HG03565 (cell line): ENCODE measurements around the gene C2orf76.
"Not testable (repeated sequence)": the region's sequence is repeated elsewhere in the genome, so short reads cannot be mapped to it uniquely, and the experiment has no call there.

Source experiments
- ATAC-seq: cut with Tn5 transposase; IDR thresholded peaks from one replicate; pipeline ENCODE4 v1.9.1; 2021; ENCODE audit warnings: mild to moderate bottlenecking, moderate library complexity; ENCODE audit not compliant: unreplicated experiment

The C2orf76 gene

DNA sequence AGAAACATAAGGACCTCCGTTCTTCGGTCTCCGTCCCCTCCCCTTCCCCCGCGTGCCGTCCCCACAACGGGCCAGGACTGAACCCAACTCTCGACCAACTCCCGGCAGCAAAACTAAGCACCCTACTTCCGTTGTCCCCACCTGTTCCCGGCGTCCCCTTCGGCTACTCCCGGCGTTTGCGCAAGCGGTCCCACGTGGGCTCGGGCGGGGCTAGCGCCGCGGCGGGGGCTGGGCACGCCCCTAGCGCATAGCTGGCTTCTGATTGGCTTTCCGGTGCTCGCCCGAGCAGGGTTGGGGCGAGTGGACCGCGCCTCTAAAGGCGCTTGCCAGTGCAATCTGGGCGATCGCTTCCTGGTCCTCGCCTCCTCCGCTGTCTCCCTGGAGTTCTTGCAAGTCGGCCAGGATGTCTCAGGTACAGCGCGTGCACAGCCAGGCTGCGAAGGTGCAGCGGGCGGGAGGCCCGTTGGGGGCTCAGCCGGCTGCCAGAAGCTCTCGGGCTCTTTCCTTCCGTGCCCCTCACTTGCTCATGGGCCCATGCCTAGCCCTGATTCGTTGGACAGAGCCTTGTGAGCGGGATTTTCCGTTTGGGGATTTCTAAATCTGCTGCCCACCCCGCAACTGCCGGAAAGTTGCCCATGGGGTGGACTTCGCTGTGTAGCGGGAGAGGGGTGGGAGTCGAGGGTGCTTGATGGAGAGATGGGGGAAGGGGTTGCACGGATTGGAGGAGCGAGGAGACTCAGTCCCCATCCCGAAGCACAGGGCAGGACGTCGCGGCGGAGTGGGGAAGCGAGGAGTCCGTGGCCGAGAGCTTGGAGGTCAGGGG, at the start of gene C2orf76, which contains the start of gene DBI:
TSS of gene C2orf76 (minus strand) at position 186 of the 823 bp plus-strand sequence. CDS start 26,875 bp downstream, outside the sequence.
TSS of gene DBI (plus strand) at position 329 of the 823 bp plus-strand sequence. CDS start at position 404, 75 bp downstream.
- ATAC-seq: peak; percentile 92

GRCh38 chr2:119415630-119416029, 49.0 kb upstream of the C2orf76 start:
- no peak for ATAC-seq

GRCh38 chr2:119414894-119415293, 48.3 kb upstream of the C2orf76 start:
- ATAC-seq: no peak

DNA sequence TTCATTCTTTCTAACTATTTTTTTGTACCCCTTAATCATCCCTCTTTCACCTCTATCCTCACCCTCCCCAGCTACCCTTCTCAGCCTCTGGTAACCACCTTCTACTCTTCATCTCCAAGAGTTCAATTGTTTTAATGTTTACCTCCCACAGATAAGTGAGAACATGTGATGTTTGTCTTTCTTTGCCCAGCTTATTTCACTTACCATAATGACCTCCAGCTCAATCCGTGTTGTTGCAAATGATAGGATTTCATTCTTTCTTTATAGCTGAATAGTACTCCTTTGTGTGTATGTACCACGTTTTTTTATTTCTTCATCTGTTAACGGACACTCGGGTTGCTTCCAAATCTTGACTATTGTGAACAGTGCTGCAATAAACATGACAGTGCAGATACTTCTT, 42.9 kb upstream of the C2orf76 start:
- ATAC-seq: no peak

GRCh38 chr2:119408221-119408619, 41.6 kb upstream of the C2orf76 start:
- no peak for ATAC-seq

GRCh38 chr2:119407430-119408220, 41.0 kb upstream of the C2orf76 start:
- no peak for ATAC-seq

DNA sequence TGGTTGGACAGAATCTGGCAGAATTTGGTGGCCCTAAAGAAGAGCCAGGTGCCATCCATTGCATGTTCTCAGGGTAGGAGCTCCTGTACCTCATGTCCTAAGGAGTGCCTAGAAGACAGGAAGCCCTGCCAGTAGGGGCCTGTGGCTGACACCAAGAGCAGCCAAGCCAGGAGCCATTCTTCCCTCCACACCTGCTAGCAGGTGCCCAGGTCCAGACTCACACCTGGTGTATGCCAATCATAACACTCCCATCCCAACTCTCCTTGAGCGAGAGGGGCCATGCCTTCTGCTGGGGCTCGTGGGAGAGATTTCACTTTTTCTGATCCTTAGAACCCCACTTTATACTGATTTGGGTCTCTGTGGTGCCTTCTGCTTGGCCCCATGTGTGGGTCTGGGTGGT, 38.5 kb upstream of the C2orf76 start:
- ATAC-seq: no peak

DNA sequence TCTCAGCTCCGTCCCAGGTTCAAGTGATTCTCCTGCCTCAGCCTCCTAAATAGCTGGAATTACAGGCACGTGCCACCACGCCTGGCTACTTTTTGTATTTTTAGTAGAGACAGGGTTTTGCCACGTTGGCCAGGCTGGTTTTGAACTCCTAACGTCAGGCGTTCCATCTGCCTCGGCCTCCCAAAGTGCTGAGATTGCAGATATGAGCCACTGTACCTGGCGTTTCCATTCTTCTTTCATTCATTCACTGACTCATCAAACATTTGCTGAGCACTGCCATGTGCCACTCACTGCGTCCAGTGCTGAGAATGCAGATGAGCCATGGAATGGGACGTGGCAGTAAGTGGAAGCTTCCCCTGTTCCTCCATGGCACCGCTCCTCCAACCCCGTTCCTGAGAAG, 37.0 kb upstream of the C2orf76 start:
- ATAC-seq: not testable (repeated sequence)

DNA sequence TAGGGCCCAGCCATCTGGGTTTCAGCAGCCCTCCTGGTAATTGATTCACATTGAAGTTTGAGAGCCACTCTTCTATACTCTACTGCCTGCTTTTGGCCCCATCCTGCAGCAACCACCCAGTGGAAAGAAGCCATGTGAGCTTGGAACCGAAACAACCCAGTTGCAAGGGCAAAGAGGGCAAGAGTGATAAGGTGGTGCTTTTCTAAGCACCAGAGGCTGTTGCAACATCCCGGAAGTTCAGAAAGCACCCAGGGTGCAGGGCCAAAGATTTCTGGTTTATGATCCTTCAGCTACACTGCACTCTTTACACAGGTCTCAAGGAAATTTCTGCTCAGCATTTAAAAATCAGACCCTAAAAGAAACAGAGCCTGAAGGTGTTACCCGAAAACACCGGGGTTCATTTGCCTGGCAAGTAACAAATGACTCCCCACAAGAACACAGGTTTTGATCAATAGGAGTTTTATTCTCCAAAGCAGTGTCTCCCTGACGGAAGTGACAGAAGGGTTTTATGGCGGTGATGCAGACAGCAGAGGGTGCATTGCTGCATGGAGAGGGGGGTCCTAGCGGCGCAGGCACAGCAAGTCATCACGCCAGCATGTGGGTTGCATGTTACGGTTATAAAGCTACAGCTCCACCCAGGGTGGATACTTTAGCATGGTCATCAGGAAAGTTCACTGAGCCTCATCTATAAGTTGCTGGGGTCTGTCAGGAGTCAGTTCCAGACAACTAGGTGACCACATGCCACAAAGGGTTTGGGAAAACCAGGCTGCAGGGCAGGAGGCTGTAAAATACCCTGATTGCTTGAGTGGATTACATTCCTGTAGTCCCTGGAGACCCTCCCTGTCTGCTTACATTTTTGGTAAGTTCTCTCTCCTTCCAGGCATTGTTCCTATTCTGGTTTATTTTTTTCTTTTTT, 36.3 kb upstream of the C2orf76 start:
- ATAC-seq: no peak

DNA sequence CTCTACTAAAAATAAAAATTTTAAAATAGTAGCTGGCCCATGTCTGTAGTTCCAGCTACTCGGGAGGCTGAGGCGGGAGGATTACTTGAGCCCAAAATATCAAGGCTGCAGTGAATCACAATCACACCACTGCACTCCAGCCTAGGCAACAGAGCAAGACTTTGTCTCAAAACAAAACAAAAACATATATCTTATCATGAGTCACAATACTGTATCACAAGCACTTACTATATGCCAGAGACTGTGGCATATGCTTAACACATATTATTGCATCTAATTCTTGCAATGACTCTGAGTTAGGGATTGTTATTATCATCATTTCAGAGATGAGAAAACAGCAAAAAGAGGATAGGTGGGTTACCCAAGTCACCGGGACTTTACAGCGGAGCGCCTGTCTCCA, 35.5 kb upstream of the C2orf76 start:
- ATAC-seq: no peak

GRCh38 chr2:119397196-119397595, 30.6 kb upstream of the C2orf76 start:
- ATAC-seq: no peak

- no peak for ATAC-seq
Observed at GRCh38 chr2:119393971-119394748, 27.5 kb upstream of the C2orf76 start.

DNA sequence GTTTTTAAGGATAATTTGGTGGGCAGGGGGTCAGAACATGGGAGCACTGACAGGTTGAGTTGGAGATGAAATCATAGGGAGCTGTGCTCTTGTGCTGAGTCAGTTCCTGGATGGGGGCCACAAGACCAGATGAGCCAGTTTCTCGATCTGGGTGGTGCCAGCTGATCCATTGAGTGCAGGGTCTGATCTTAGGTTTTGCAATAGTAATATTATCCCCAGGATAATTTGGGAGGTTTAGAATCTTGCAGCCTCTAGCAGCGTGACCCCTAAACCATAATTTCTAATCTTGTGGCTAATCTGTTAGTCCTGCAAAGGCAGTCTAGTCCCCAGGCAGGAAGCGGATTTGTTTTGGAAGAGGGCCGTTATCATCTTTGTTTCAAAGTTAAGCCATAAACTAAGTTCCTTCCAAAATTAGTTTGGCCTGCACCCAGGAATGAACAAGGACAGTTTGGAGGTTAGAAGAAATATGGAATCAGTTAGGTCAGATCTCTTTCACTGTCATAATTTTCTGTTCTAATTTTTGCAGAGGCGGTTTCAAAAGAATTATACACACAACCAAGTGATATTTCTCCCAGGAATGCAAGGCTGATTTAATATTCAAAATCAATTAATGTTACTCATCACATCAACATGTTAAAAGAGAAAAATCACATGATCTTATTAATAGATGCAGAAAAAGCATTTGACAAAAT, 23.1 kb upstream of the C2orf76 start:
- ATAC-seq: no peak

- peak; percentile 85 for ATAC-seq
Observed at GRCh38 chr2:119387381-119388129, 20.9 kb upstream of the C2orf76 start.

DNA sequence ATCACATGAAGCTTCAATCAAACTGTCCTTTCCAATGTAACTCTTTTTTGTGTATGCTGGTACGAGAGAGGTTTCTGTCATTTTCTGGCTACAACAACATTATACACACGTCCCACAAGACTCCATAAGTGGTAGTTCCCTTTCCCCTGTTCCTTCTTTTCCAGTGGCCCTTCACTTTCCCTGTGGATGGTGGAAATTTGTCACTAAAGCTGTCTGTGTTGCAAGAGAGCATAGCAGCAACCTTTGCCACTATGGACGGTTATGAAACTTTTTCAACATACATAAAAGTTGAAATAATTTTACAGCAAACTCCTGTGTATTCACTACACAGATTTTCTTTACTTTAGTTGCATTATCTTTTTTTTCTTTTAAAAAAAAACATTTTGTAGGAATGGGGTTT, 18.8 kb upstream of the C2orf76 start:
- ATAC-seq: no peak

DNA sequence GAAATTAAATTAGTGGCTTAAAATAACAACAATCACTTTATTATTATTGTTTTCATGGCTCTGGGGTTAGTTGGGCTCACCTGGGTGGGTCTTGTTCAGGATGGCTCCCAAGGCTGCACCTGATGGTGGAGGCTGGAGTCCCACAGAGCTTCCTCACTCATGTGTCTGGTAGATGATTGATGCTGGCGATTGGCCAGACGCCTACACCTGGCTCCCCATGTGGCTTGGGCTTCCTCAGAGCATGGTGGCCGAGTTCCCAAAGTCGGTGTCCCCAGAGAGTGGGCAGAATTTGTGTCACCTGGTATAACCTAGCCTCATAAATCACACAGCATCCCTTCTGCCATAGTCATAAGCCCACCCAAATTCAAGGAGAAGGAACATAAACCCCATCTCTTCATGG, 18.3 kb upstream of the C2orf76 start:
- no peak for ATAC-seq

DNA sequence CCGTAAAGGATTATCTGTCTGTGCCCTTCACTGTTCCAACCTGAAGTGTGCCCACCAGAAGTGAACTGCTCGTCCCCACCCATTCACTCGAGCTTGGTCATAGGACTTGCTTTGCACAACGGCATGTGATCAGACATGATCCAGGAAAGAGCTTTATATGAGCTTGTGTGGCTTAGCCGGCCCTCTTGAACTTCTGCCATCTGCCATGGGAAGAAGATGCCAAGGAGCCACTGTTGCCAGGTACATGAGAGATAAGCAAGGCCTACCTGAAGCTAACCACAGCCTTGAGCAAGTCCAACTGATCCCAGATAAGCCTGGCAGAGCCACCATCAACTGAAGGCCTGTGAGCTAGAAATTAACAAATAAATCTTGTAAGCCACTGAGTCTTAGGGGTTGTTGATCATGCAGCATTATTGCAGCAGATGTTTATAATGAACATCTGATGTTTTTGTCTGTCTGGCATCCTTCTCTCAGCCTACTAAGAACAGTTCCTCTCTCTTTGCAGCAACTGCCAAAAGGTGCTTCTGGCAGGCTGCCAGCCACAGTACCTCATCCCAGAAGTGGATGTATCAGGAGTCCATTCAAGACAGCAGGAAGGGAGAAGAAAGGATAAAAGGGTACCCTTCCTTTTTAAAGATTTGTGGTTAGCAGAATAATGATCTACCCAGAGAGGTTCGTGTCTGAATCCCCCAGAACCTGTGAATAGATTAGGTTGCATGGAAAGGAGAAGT, 16.9 kb upstream of the C2orf76 start:
- ATAC-seq: no peak

GRCh38 chr2:119378566-119378965, 11.9 kb upstream of the C2orf76 start:
- ATAC-seq: no peak
